Measurements from ENCODE around the gene PDS5B.

DNA sequence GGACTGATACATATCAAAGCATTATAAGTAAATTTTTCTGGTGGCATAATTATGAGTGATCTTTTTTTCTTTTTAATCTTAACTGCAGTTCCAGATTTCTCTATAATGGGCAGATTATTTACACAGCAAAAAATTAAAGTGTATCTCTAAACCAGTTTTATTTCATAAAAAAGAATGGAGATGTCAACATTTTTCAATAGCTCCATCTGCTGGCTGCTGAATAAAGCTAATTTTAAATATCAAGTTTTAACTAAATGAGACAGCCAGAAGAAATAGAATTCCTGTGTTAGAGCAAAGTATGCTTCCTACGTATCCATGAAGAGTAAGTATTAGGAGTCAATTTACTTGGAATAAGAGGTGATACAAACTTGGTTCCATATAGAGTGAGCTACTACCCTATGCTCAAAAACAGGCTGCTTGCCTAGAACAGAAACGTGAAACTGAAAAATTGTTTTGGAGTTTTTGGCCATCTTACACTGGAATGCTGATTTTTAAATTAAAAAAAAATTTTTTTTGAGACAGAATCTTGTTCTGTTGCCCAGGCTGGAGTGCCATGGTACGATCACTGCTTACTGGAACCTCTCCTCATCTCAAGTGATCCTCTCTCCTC, 5.0 kb upstream of the PDS5B start:
- TF ChIP-seq, protein P1, sequence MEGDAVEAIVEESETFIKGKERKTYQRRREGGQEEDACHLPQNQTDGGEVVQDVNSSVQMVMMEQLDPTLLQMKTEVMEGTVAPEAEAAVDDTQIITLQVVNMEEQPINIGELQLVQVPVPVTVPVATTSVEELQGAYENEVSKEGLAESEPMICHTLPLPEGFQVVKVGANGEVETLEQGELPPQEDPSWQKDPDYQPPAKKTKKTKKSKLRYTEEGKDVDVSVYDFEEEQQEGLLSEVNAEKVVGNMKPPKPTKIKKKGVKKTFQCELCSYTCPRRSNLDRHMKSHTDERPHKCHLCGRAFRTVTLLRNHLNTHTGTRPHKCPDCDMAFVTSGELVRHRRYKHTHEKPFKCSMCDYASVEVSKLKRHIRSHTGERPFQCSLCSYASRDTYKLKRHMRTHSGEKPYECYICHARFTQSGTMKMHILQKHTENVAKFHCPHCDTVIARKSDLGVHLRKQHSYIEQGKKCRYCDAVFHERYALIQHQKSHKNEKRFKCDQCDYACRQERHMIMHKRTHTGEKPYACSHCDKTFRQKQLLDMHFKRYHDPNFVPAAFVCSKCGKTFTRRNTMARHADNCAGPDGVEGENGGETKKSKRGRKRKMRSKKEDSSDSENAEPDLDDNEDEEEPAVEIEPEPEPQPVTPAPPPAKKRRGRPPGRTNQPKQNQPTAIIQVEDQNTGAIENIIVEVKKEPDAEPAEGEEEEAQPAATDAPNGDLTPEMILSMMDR (IDR thresholded peaks at IDR 0.05; ENCODE audit: insufficient read depth, low read length, poor library complexity, severe bottlenecking): peak; percentile 79
- no peak for TF ChIP-seq EZH2phosphoT487 (conservative IDR thresholded peaks at IDR 0.05; ENCODE audit: low read length)

All from SU-DHL-6 (cell line).